ENCODE results near the gene ITGA11. TPM values are rescaled to one million over a fixed set of nuclear protein-coding genes. Genes with fewer than 3 reads are reported as not detected.

ITGA11 gene
- total and polyA plus RNA-seq, 2 donors (not counting 1 experiment from before 2014, with no cell fraction given) = 21.5 to 29.6 TPM

DNA sequence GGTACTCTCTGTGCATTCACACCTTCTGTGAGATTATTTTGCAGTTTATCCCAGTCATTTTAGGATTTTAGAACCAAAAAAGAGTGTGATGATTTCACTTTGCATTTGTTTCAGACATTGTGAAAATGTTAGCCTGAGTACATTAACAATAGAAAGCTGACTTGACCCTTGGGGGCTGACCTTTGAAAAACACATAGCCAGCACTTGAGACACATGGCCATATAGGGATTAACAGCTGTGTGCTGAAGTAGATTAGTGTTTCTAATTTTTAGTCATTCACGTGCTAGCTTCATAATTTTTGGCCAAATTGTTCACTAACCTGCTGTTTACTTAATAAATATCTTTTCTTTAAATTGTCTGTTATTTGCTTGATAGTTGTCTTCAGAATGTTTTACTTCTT, 151.0 kb downstream of the ITGA11 start:
- DNase-seq (ENCODE audit: low read depth in 2 of 2) = no peak
- Histone ChIP-seq H3K27ac (ENCODE audit: insufficient read depth, low read length) (no peak overlapping the region), H3K36me3 (ENCODE audit: control insufficient read depth, insufficient read depth, low read length) (no peaks in the 10 kb centered on the region), H3K4me1 (ENCODE audit: control insufficient read depth, extremely low read depth, insufficient read depth, low read length) (peaks cover 10% of the 10 kb centered on the region), H3K79me2 (ENCODE audit: control insufficient read depth, insufficient read depth, low read length) (peaks cover 79% of the 10 kb centered on the region), H4K20me1 (ENCODE audit: control insufficient read depth, extremely low read depth, insufficient read depth, low read length) (peaks cover 12% of the 10 kb centered on the region), H3K9ac (ENCODE audit: insufficient read depth, low read length) (no peak overlapping the region), H3K27me3 (ENCODE audit: control insufficient read depth, insufficient read depth, low read length) (no peaks in the 10 kb centered on the region), H2AFZ (ENCODE audit: low read length) (no peak overlapping the region), H3K4me2 (ENCODE audit: extremely low read depth, insufficient read depth, low read length) (peak overlapping the region; percentile 97), H3K4me3 (replicated peaks in 1 of 4; ENCODE audit: control extremely low read depth in 1 of 4, insufficient read depth in 1 of 4, low read depth in 3 of 4, low read length in 4 of 4) (peak overlapping the region; percentile 82 to 98 (median 87)), H3K9me3 (ENCODE audit: control insufficient read depth, insufficient read depth, low read depth, low read length) (no peaks in the 10 kb centered on the region)
- TF ChIP-seq EZH2 (IDR thresholded peaks at IDR 0.05; ENCODE audit: low read length, missing control alignments) (no peak), CTCF (conservative IDR thresholded peaks at IDR 0.05 in 1 of 2, IDR thresholded peaks at IDR 0.05 in 1 of 2; ENCODE audit: low read depth in 1 of 2, low read length in 2 of 2) (no peak)

GRCh38 chr15:68279779-68280753, 151.9 kb downstream of the ITGA11 start:
- Histone ChIP-seq H3K36me3 (ENCODE audit: control insufficient read depth, insufficient read depth, low read length) (no peaks in the 10 kb centered on the region), H3K4me2 (ENCODE audit: extremely low read depth, insufficient read depth, low read length) (peak overlapping the region; percentile 97), H3K4me1 (ENCODE audit: control insufficient read depth, extremely low read depth, insufficient read depth, low read length) (peaks cover 10% of the 10 kb centered on the region), H3K27me3 (ENCODE audit: control insufficient read depth, insufficient read depth, low read length) (no peaks in the 10 kb centered on the region), H3K79me2 (ENCODE audit: control insufficient read depth, insufficient read depth, low read length) (peaks cover 70% of the 10 kb centered on the region), H3K9me3 (ENCODE audit: control insufficient read depth, insufficient read depth, low read depth, low read length) (no peaks in the 10 kb centered on the region), H4K20me1 (ENCODE audit: control insufficient read depth, extremely low read depth, insufficient read depth, low read length) (peaks cover 12% of the 10 kb centered on the region), H3K9ac (ENCODE audit: insufficient read depth, low read length) (peak overlapping the region; percentile 8), H3K27ac (ENCODE audit: insufficient read depth, low read length) (no peak overlapping the region), H2AFZ (ENCODE audit: low read length) (no peak overlapping the region), H3K4me3 (replicated peaks in 1 of 4; ENCODE audit: control extremely low read depth in 1 of 4, insufficient read depth in 1 of 4, low read depth in 3 of 4, low read length in 4 of 4) (peak overlapping the region; percentile 82 to 98 (median 87))
- TF ChIP-seq CTCF (conservative IDR thresholded peaks at IDR 0.05 in 1 of 2, IDR thresholded peaks at IDR 0.05 in 1 of 2; ENCODE audit: low read depth in 1 of 2, low read length in 2 of 2) (no peak), EZH2 (IDR thresholded peaks at IDR 0.05; ENCODE audit: low read length, missing control alignments) (no peak)
- no peak for DNase-seq (ENCODE audit: low read depth in 2 of 2)

- Histone ChIP-seq H3K27ac (ENCODE audit: insufficient read depth, low read length) (peak overlapping the region; percentile 91), H3K79me2 (ENCODE audit: control insufficient read depth, insufficient read depth, low read length) (peaks cover 58% of the 10 kb centered on the region), H3K4me1 (ENCODE audit: control insufficient read depth, extremely low read depth, insufficient read depth, low read length) (peaks cover 10% of the 10 kb centered on the region), H3K36me3 (ENCODE audit: control insufficient read depth, insufficient read depth, low read length) (no peaks in the 10 kb centered on the region), H3K4me3 (replicated peaks in 1 of 4; ENCODE audit: control extremely low read depth in 1 of 4, insufficient read depth in 1 of 4, low read depth in 3 of 4, low read length in 4 of 4) (peak overlapping the region; percentile 82 to 98 (median 87)), H3K27me3 (ENCODE audit: control insufficient read depth, insufficient read depth, low read length) (no peaks in the 10 kb centered on the region), H2AFZ (ENCODE audit: low read length) (peak overlapping the region; percentile 65), H3K4me2 (ENCODE audit: extremely low read depth, insufficient read depth, low read length) (peak overlapping the region; percentile 97), H4K20me1 (ENCODE audit: control insufficient read depth, extremely low read depth, insufficient read depth, low read length) (peaks cover 12% of the 10 kb centered on the region), H3K9me3 (ENCODE audit: control insufficient read depth, insufficient read depth, low read depth, low read length) (no peaks in the 10 kb centered on the region), H3K9ac (ENCODE audit: insufficient read depth, low read length) (peak overlapping the region; percentile 92)
- no peak for TF ChIP-seq EZH2 (IDR thresholded peaks at IDR 0.05; ENCODE audit: low read length, missing control alignments)
- no peak for TF ChIP-seq CTCF (conservative IDR thresholded peaks at IDR 0.05 in 1 of 2, IDR thresholded peaks at IDR 0.05 in 1 of 2; ENCODE audit: low read depth in 1 of 2, low read length in 2 of 2)
- DNase-seq (ENCODE audit: low read depth in 2 of 2) = peak; percentile 51 to 66
These were observed 153.2 kb downstream of the ITGA11 start for GRCh38 chr15:68278595-68279405.

Data from fibroblast of lung (primary cell).